SJCRH30 (cell line): Measurements from ENCODE around the gene ABHD2. TPM values are rescaled to one million over a fixed set of nuclear protein-coding genes. Genes with fewer than 3 reads are reported as not detected.
"Not testable (repeated sequence)": the region's sequence is repeated elsewhere in the genome, so short reads cannot be mapped to it uniquely, and the experiment has no call there.

ENCODE experiments used
- DNase-seq, 2 experiments: peaks; one replicate each; pipeline ENCODE4 v3.0.0-alpha.2; 2015 to 2020
- H3K27ac ChIP-seq: fragments of 250-450 bp; sonication (Bioruptor Pico); 2 replicates; pipeline ENCODE4 v1.5.1; 2020; ENCODE audit warnings: mild to moderate bottlenecking, moderate library complexity
- H3K27me3 ChIP-seq: fragments of 250-450 bp; sonication (Bioruptor Pico); 2 replicates; pipeline ENCODE4 v1.5.1; 2020; ENCODE audit warnings: mild to moderate bottlenecking, moderate library complexity
- H3K36me3 ChIP-seq: fragments of 250-450 bp; sonication (Bioruptor Pico); 2 replicates; pipeline ENCODE4 v1.5.1; 2020; ENCODE audit warnings: mild to moderate bottlenecking, moderate library complexity
- H3K4me1 ChIP-seq: fragments of 250-450 bp; sonication (Bioruptor Pico); 2 replicates; pipeline ENCODE4 v1.5.1; 2020; ENCODE audit warnings: mild to moderate bottlenecking, moderate library complexity
- H3K4me3 ChIP-seq: fragments of 250-450 bp; sonication (Bioruptor Pico); 2 replicates; pipeline ENCODE4 v1.5.1; 2020; ENCODE audit warnings: mild to moderate bottlenecking, moderate library complexity
- H3K9me3 ChIP-seq: fragments of 250-450 bp; sonication (Bioruptor Pico); replicated peaks from 2 replicates; pipeline ENCODE4 v1.5.1; 2020; ENCODE audit warnings: mild to moderate bottlenecking, moderate library complexity
- total RNA-seq: library from RNA; depleted of rRNA; stranded (reverse); fragments of >200 nt; shearing (Covaris generic); gene quantifications from 2 replicates; pipeline ENCODE4 v1.2.3, GENCODE V29; 2014

ABHD2 gene
- total RNA-seq, 1 experiment from 2014 or later = 27.7 TPM

DNA sequence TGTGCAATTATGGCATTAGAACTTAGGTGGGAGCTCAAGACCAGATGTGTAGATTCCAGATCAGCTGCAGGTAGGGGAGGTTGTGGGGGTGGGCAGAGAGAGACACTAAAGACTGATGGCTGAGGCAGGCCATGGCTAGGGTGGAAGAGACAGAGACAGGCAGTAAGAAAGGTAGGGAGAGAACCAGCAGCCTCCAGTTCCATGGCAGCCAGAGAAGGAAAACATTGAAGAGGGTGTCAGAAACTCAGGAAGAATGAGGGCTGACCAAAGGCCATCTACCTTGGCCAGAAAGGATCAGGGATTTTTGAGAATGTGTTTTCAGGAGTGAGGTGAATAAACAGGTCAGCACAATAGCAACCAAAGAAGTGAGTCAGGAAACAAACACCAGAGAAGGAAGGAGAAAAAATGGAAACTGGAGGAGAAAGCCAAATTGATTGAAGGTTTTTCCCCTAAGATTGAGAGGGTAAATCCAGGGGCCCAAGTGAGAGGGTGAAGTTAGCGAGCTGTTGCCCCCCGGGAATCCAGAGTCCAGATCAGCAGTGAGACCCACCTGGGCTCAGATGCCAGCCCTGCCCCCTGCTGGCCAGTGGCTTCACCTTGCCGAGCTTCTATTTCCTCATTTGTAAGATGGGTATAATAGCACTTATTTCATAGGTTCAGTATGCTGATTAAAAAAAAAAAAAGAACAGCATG lies 41.0 kb downstream of the ABHD2 start:
- Histone ChIP-seq H3K9me3 (no peaks in the 10 kb centered on the region), H3K4me1 (no peaks in the 10 kb centered on the region), H3K4me3 (no peak overlapping the region), H3K36me3 (peaks cover 10% of the 10 kb centered on the region), H3K27me3 (no peaks in the 10 kb centered on the region), H3K27ac (no peak overlapping the region)
- DNase-seq = peak; percentile 33 to 67

DNA sequence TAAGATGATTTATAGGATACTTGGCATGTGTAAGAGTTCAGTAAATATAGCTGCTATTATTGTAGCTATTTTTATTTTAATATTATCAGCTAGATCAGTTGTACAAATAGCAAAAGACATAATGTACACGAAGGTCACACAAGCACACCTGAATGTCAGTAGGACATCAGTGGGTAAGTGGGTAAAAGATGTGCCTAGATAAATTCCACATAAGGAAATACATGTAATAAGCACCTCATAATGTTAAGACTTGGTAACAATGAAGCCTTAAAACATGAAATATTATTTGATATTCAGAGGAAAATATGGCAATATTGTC lies 41.5 kb downstream of the ABHD2 start:
- no peak overlapping the region for H3K27ac ChIP-seq
- no peak overlapping the region for H3K4me3 ChIP-seq
- H3K9me3 ChIP-seq = no peaks in the 10 kb centered on the region
- H3K27me3 ChIP-seq = no peaks in the 10 kb centered on the region
- H3K4me1 ChIP-seq = no peaks in the 10 kb centered on the region
- no peak for DNase-seq
- peaks cover 10% of the 10 kb centered on the region for H3K36me3 ChIP-seq

DNA sequence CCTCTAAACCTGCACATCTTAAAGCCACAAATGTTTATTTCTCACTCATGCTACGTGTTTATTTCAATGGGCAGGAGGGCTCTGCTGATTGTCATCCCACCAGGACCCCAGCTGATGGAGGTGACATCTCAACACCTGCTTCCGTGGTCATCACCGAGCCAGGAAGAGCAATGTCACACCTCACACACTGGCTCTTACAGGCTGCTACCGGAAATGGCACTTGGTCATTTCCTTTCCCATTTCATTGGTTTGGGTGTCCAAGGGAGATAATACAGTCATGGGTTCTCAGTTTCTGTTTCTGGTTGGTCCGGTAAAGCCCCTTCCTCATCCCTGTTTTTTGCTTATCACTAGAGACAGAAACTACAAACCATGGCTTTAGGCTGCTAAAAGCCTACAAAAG lies 41.9 kb downstream of the ABHD2 start:
- H3K27me3 ChIP-seq = no peaks in the 10 kb centered on the region
- H3K27ac ChIP-seq = no peak overlapping the region
- no peaks in the 10 kb centered on the region for H3K4me1 ChIP-seq
- DNase-seq = no peak
- H3K9me3 ChIP-seq = no peaks in the 10 kb centered on the region
- peaks cover 10% of the 10 kb centered on the region for H3K36me3 ChIP-seq
- H3K4me3 ChIP-seq = no peak overlapping the region

DNA sequence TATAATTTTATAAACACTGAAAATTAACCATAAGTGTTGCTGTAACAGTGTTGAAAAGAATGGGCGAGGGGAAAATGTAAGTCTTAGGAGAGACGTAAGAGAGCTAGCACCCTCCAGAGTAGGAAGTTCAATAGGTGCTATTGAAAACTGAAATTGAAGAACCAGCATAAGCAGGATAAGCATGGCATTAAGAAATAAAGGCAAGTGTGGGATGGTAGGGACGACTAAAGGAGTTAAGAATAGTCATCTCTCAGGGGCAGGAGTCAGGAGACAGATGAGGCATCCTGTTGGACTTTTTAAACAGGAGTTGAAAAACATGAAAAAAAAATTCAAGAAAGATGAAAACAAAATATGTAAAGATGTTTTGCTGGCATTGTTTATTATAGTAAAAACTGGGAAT lies 43.5 kb downstream of the ABHD2 start:
- Histone ChIP-seq H3K4me3 (no peak overlapping the region), H3K9me3 (no peaks in the 10 kb centered on the region), H3K27ac (no peak overlapping the region), H3K27me3 (no peaks in the 10 kb centered on the region), H3K4me1 (no peaks in the 10 kb centered on the region), H3K36me3 (no peaks in the 10 kb centered on the region)
- no peak for DNase-seq

DNA sequence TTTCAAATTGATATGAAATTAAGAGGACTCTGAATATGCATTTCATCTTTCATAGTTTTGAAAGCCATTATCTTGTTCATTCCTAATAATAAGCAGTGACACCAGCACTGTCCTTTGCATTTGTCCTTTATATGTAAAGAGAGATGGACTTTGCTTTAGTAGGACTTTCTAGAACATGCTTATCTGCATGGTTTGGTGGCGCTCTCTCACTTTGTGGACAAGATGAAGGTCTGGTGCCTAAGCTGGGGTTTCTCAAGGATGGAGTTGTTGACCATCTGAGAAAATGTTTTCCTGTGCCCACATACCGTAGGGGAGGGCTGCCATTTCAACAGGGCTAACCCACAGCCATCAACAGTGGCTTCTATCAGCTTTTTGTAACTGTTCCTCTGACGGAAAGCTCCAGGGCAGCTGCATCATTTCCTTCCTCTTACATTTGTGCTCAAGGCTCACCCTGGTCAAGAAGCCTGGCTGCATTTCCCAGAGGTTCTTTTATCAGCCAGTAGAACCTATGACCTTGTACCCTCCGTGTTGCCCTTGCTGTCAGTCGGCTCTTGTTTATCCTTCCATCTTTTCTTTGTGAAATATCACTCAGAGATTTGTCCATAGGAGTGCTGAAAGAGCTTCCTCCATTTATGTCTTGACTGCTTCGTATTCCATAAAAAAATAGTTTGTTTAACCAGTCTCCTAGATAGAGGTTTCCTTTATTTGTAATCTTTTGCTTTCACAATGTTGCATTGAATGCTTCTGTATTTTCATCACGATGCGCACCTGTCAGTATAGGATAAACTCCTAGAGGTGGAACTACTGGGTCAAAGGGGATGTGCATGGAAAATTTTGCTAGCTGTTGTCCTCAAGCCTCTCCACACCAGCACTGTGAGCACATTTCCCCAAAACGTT lies 44.6 kb downstream of the ABHD2 start:
- H3K9me3 ChIP-seq = no peaks in the 10 kb centered on the region
- no peak for DNase-seq
- no peak overlapping the region for H3K4me3 ChIP-seq
- no peaks in the 10 kb centered on the region for H3K27me3 ChIP-seq
- H3K4me1 ChIP-seq = no peaks in the 10 kb centered on the region
- no peak overlapping the region for H3K27ac ChIP-seq
- no peaks in the 10 kb centered on the region for H3K36me3 ChIP-seq

DNA sequence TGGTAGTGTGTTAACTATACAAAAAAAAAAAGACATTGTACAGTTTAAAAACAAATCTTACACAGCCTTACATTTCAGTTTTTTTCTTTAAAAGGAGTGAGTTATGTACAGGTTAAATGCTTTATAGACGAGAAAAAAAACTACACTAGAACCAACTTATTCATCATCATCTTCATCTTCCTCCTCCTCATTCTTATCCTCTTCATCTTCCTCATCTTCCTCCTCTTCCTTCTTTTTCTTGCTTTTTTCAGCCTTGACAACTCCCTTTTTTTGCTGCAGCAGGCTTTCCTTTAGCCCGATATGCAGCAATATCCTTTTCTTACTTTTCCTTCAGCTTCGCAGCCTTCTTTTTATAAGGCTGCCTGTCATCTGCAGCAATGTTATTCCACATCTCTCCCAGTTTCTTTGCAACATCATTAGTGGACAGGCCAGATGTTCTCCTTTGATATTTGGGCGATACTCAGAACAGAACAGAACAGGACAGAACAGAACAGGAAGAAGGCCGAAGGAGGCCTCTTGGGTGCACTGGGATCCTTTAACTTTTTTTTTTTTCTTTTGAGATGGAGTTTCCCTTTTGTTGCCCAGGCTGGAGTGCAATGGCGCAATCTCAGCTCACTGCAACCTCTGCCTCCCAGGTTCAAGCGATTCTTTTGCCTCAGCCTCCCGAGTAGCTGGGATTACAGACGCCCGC lies 47.3 kb downstream of the ABHD2 start:
- H3K27me3 ChIP-seq, H3K4me1 ChIP-seq, DNase-seq, H3K9me3 ChIP-seq, H3K36me3 ChIP-seq, H3K4me3 ChIP-seq, H3K27ac ChIP-seq: not testable (repeated sequence)

DNA sequence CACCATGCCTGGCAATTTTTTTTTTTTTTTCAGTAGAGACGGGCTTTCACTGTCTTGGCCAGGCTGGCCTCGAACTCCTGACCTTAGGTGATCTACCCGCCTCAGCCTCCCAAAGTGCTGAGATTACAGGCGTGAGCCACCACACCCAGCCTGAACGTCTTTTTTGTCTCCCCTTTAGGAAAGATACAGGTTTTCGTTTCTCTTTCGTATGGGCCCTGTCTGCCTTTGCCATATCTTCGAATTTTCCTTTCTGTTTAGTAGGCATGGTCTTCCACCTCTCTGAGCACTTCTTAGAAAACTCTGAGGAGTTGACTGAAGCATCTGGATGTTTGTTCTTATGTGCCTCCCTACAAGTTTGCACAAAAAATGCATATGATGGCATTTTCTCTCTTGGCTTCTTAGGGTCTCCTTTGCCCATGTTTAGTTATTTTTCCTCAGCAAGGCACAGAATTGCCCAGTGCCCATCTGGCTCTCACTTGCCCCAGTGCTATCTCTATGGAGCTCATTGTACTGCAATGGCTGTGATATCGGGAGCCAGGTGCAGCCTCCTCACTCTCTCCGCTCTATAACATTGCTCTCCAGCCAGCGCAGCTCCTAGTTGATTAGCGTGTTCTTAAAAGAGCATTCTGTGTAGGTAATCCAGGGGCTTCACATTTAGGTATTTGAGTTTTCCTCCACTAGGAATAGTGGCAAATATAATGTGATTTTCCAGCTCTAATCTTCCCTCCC lies 48.0 kb downstream of the ABHD2 start:
- H3K36me3 ChIP-seq = 0 out of 2 replicates have a peak, but pooled peaks cover 2% of the 10 kb centered on the region
- DNase-seq = no peak
- no peaks in the 10 kb centered on the region for H3K9me3 ChIP-seq
- no peaks in the 10 kb centered on the region for H3K27me3 ChIP-seq
- no peak overlapping the region for H3K27ac ChIP-seq
- H3K4me1 ChIP-seq = no peaks in the 10 kb centered on the region
- no peak overlapping the region for H3K4me3 ChIP-seq

DNA sequence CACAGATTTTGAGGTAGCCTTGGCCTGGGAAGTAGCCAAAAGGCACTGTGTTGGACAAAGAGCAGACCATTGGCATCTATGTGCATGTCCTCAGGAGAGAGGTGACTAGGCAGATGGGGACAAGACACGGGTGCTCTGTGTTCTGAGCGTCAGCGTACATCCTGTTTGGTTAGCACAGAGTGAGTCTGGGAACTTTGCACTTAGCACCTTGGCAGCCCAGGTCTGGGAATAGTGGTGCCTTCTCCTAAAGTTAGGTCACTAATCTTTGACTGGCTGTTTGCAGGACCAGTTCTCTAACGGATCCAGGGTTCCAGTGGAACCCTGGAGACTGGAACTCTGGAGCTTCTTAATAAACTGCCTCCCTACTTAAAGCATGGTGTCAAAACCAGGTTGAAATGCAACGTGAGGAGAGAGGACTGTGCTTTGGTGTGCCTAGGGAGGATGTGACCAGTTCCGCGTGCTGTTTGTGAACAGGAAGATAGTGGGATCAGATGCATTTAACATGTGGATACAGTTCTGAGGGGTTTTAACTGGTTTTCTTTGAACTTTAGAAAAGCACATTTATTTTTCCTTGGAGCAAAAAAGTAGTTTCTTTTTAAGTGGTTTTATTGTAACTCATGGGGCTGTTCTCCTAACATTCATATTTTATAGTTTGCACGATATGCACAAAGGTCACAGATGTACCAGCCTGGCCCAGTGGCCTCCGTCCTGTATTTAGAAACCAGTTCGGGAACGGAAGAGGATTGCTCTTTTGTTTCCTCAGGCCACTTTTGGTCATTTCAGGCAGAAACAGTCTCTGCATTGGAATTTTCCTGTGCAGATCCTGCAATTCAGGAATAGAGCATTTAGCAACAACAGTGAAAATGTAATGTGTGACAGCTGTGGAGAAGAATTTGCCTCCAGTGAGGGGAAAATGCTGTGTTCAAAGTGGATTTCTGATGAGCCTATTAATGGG lies 48.8 kb downstream of the ABHD2 start:
- Histone ChIP-seq H3K4me1 (peaks cover 2% of the 10 kb centered on the region; the same call in 1 of the 2 replicates), H3K36me3 (0 out of 2 replicates have a peak, but pooled peaks cover 2% of the 10 kb centered on the region), H3K27ac (no peak overlapping the region), H3K27me3 (no peaks in the 10 kb centered on the region), H3K4me3 (no peak overlapping the region), H3K9me3 (no peaks in the 10 kb centered on the region)
- DNase-seq = no peak

DNA sequence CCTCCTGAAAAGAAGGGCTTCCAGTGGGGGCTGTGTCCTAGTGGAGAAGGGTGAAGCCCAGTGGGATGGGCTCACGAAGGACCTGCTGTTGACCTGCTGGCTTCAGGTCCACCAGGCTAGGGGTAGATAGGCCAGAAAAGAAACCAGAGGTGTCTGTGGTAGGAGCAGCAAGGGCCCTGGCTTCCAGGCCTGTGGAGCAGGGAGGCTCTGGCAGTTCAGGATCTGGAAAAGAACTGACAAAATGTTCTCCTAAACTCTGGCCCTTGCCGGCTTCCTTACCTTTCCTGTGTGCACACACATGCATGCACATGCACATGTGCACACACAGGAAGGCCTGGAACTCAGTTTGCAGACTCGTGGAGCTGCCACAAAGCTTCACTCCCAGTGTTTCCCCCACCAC lies 49.7 kb downstream of the ABHD2 start:
- Histone ChIP-seq H3K4me1 (peaks cover 6% of the 10 kb centered on the region), H3K36me3 (0 out of 2 replicates have a peak, but pooled peaks cover 2% of the 10 kb centered on the region), H3K27ac (no peak overlapping the region), H3K9me3 (no peaks in the 10 kb centered on the region), H3K4me3 (no peak overlapping the region), H3K27me3 (no peaks in the 10 kb centered on the region)
- no peak for DNase-seq

DNA sequence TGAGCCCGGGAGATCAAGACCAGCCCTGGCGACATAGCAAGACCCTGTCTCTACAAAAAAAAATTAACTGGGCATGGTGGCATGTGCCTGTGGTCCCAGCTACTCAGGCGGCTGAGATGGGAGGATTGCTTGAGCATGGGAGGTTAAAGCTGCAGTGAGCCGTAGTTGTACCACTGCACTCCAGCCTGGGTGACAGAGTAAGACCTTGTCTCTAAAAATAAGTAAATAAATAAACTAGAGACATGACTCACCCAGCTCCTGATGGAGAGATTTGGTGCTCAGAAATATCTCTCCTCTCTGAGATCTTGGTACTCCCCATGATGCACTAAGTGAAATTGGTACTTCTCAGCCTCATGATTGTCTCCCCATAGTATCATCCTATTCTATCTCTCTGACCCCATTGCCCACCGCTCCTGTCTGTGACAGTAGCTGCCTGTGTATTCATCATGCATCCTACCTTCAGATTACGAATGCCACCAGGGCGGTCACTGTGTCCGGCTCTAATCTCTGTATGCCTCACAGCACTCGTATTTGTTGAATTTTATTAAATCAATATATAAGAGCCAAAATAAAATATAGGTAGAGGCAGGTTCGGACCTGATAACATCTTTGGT lies 50.9 kb downstream of the ABHD2 start:
- DNase-seq = no peak
- Histone ChIP-seq H3K4me3 (no peak overlapping the region), H3K27ac (no peak overlapping the region), H3K27me3 (no peaks in the 10 kb centered on the region), H3K36me3 (0 out of 2 replicates have a peak, but pooled peaks cover 2% of the 10 kb centered on the region), H3K9me3 (no peaks in the 10 kb centered on the region), H3K4me1 (peaks cover 16% of the 10 kb centered on the region)

DNA sequence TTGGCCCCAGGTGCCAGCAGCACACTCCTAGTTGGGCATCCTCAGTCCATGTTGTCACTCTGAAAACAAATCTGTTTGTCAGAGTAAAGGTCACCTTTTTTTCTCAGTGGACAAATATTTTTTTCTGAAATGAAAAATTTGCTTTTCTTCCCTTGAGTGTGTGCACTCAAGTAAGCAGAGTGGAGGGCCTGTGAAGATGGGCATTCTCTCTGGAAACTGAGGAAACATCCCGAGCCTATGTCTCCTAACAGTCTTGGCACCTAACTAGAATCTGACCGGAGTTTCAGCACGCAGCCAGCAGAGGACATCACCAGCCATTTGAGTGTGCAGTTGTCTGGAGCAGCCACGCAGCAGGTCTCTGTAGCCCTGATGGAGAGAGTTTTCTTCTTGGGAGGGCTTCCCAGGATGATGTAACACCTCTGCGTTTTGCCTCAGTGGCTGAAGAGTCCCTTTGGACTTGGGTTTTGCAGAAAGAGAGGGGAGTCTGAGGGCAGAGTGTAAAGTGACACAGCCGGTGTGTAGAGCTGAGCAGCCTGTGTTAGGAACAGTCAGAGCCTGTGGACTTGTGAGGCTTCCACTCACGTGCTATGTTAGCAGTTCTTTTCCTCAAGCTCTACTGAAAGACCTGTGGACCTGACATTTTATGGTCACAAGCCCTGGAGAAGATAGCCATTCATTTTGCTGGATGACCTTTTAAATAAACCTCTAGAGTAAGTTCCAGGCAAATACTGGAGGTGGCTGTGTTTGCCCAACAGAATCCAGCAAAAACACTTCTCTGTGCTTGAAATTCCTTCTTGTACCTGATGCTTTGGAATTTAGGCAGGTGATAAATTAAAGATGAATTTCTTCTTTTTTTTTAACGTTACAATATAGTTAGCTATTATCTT lies 51.6 kb downstream of the ABHD2 start:
- Histone ChIP-seq H3K36me3 (0 out of 2 replicates have a peak, but pooled peaks cover 2% of the 10 kb centered on the region), H3K4me1 (peaks cover 20% of the 10 kb centered on the region), H3K27me3 (no peaks in the 10 kb centered on the region), H3K27ac (no peak overlapping the region), H3K4me3 (no peak overlapping the region), H3K9me3 (no peaks in the 10 kb centered on the region)
- DNase-seq = no peak

DNA sequence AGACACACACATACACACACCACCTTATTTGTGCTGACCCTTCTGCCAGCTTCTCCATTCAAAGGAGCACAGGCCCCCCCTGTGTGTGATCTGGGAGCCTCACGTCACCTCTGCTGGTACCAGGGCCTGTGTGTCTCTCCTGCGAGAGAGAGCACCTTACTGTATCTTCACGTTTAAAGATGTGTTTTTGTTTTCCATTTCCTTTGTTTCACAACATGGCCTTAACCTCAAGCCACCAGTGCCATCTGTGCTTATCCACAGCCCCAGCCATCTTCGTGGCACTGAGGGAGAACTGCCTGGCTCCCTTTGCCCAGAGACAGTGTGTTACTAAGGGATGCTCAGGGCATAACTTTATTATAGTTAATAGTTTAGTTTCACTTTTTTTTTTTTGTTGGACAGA lies 52.3 kb downstream of the ABHD2 start:
- no peak overlapping the region for H3K27ac ChIP-seq
- H3K36me3 ChIP-seq = 0 out of 2 replicates have a peak, but pooled peaks cover 2% of the 10 kb centered on the region
- no peaks in the 10 kb centered on the region for H3K9me3 ChIP-seq
- DNase-seq = no peak
- H3K4me3 ChIP-seq = no peak overlapping the region
- no peaks in the 10 kb centered on the region for H3K27me3 ChIP-seq
- peaks cover 20% of the 10 kb centered on the region for H3K4me1 ChIP-seq

DNA sequence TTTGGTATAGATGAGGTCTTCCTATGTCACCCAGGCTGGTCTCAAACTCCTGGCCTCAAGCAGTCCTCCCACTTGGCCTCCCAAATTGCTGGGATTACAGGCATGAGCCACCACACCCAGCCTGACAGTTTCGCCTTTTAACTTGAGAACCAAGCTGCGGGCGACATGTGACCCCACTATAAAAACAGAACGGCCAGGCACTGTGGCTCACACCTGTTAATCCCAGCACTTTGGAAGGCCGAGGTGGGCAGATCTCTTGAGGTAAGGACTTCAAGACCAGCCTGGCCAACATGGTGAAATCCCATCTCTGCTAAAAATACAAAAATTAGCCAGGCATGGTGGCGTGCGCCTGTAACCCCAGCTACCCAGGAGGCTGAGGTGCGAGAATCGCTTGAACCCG lies 52.9 kb downstream of the ABHD2 start:
- not testable (repeated sequence) for H3K27ac ChIP-seq, DNase-seq, H3K9me3 ChIP-seq, H3K4me3 ChIP-seq, H3K36me3 ChIP-seq, H3K27me3 ChIP-seq
- H3K4me1 ChIP-seq = peaks cover 20% of the 10 kb centered on the region
